HepG2 (cell line): ENCODE measurements around the gene NCBP2. TPM values are rescaled to one million over a fixed set of nuclear protein-coding genes. Genes with fewer than 3 reads are reported as not detected.

Experiments used
- ATF2 ChIP-seq: sonication (generic); formaldehyde crosslinking; IDR thresholded peaks from 2 replicates; pipeline ENCODE4 v1.4.0; 2020; ENCODE audit warnings: missing genetic modification reagents
- EP300 ChIP-seq, 3 experiments: sonication (generic) in 1 of 3; formaldehyde crosslinking in 1 of 3; IDR thresholded peaks; 2 replicates each; pipeline versions ENCODE4 v1.5.1 to v1.6.1; 2011 to 2020; ENCODE audit warnings: low read depth in 2 of 3, low read length in 2 of 3, borderline replicate concordance in 1 of 3, improper control_type of control experiment in 1 of 3, mild to moderate bottlenecking in 1 of 3, missing genetic modification reagents in 1 of 3, moderate library complexity in 1 of 3
- FOSL1 ChIP-seq: sonication (generic); formaldehyde crosslinking; IDR thresholded peaks from 2 replicates; pipeline ENCODE4 v1.9.0; 2021; ENCODE audit warnings: missing genetic modification reagents, borderline replicate concordance
- MAFG ChIP-seq: sonication (generic); formaldehyde crosslinking; IDR thresholded peaks from 2 replicates; pipeline ENCODE4 v1.5.1; 2020; ENCODE audit warnings: mild to moderate bottlenecking, missing genetic modification reagents
- MBD4 ChIP-seq: IDR thresholded peaks from 2 replicates; pipeline ENCODE4 v1.6.1; 2012; ENCODE audit warnings: low read length, inconsistent platforms, borderline replicate concordance
- MYNN ChIP-seq: sonication (generic); formaldehyde crosslinking; IDR thresholded peaks from 2 replicates; pipeline ENCODE4 v1.4.0; 2020; ENCODE audit warnings: mild to moderate bottlenecking, low read depth, missing genetic modification reagents
- PRPF4 ChIP-seq: fragments of 200-400 bp; formaldehyde crosslinking; IDR thresholded peaks from 2 replicates; pipeline ENCODE4 v1.6.1; 2016; ENCODE audit warnings: low read length, low read depth; ENCODE audit not compliant: poor library complexity, severe bottlenecking
- RXRB ChIP-seq: IDR thresholded peaks from 2 replicates; pipeline ENCODE4 v1.6.1; 2016; ENCODE audit warnings: borderline replicate concordance, missing genetic modification reagents, missing compliant biosample characterization
- SPEN ChIP-seq: sonication (generic); formaldehyde crosslinking; IDR thresholded peaks from 2 replicates; pipeline ENCODE4 v1.5.1; 2020; ENCODE audit warnings: low read depth, mild to moderate bottlenecking, missing genetic modification reagents
- SRY ChIP-seq: sonication (generic); formaldehyde crosslinking; IDR thresholded peaks from 2 replicates; pipeline ENCODE4 v1.8.0; 2022; ENCODE audit warnings: mild to moderate bottlenecking, missing genetic modification reagents
- ZBTB34 ChIP-seq: sonication (generic); formaldehyde crosslinking; IDR thresholded peaks from 2 replicates; pipeline ENCODE4 v1.8.0; 2022; ENCODE audit warnings: mild to moderate bottlenecking, missing genetic modification reagents
- ZMYM2 ChIP-seq: sonication (generic); formaldehyde crosslinking; IDR thresholded peaks from 2 replicates; pipeline ENCODE4 v1.8.0; 2022; ENCODE audit warnings: mild to moderate bottlenecking, missing genetic modification reagents
- ZNF207 ChIP-seq: fragments of 450-650 bp; IDR thresholded peaks from 2 replicates; pipeline ENCODE4 v1.6.1; 2016; ENCODE audit warnings: antibody characterized with exemption, borderline replicate concordance
- ZNF317 ChIP-seq: sonication (generic); formaldehyde crosslinking; IDR thresholded peaks from 2 replicates; pipeline ENCODE4 v1.5.0; 2020; ENCODE audit warnings: mild to moderate bottlenecking, missing genetic modification reagents
- ZNF441 ChIP-seq: sonication (generic); formaldehyde crosslinking; IDR thresholded peaks from 2 replicates; pipeline ENCODE4 v1.7.0; 2021; ENCODE audit warnings: missing genetic modification reagents, borderline replicate concordance
- ZNF496 ChIP-seq: sonication (generic); formaldehyde crosslinking; IDR thresholded peaks from 2 replicates; pipeline ENCODE4 v1.8.1; 2023; ENCODE audit warnings: mild to moderate bottlenecking, moderate library complexity, missing genetic modification reagents; ENCODE audit not compliant: insufficient replicate concordance
- ZNF891 ChIP-seq: sonication (generic); formaldehyde crosslinking; IDR thresholded peaks from 2 replicates; pipeline ENCODE4 v1.5.0; 2020; ENCODE audit warnings: mild to moderate bottlenecking, missing genetic modification reagents
- polyA plus RNA-seq, 8 experiments: library from polyadenylated mRNA; depleted of rRNA in 3 of 8; stranded (reverse) in 7 of 8; unstranded in 1 of 8; fragments of >200 nt; fragmentation: Illumina TruSeq in 4 of 8; extraction: Trizol in 4 of 8; gene quantifications; 2 replicates each; pipeline versions ENCODE4 v1.2.1 to v1.2.3, GENCODE V29; 2011 to 2016; ENCODE audit warnings: low read depth in 4 of 8, missing spikeins in 1 of 8, mixed read lengths in 1 of 8; ENCODE audit not compliant: insufficient read depth in 1 of 8
- total RNA-seq, 5 experiments: library from RNA; depleted of rRNA; stranded (reverse); fragments of >200 nt; fragmentation: Illumina TruSeq; extraction: Trizol; gene quantifications; 2 replicates each; pipeline ENCODE4 v1.2.3, GENCODE V29; 2016; ENCODE audit warnings: low read depth in 1 of 5
- TF ChIP-seq, protein P1 (sequence below): sonication (generic); formaldehyde crosslinking; IDR thresholded peaks from one replicate; pipeline ENCODE4 v1.5.1; 2020; ENCODE audit warnings: mild to moderate bottlenecking, missing genetic modification reagents; ENCODE audit errors: not compliant biosample characterization

The NCBP2 gene
- total and polyA plus RNA-seq, 2 of the 13 experiments (the other 11 are each of a cell fraction or from before 2014, with no cell fraction given): 58.7 to 95.5 TPM

GRCh38 chr3:196942226-196942914 is at the start of gene NCBP2 (continued):
- no peak for TF ChIP-seq ZMYM2 (CRISPR knock-in tag)
- peak; percentile 34; the same call in 1 of the 2 replicates for TF ChIP-seq MYNN (CRISPR knock-in tag)
- TF ChIP-seq FOSL1 (CRISPR knock-in tag): no peak
- TF ChIP-seq MBD4: no peak
- peak; percentile 53 for TF ChIP-seq SRY
- TF ChIP-seq ZNF207: no peak
- TF ChIP-seq MAFG (CRISPR knock-in tag): no peak
- TF ChIP-seq ZNF891 (CRISPR knock-in tag): peak; percentile 47; the same call in 1 of the 2 replicates
- peak; percentile 76; the same call in 1 of the 2 replicates for TF ChIP-seq ATF2 (CRISPR knock-in tag)
- TF ChIP-seq ZNF496 (CRISPR knock-in tag): no peak
- peak; percentile 80 for TF ChIP-seq RXRB (CRISPR knock-in tag)
- no peak for TF ChIP-seq PRPF4
- peak; percentile 90 for TF ChIP-seq ZNF317 (CRISPR knock-in tag)
- TF ChIP-seq SPEN (CRISPR knock-in tag): peak; percentile 96
- TF ChIP-seq ZBTB34 (CRISPR knock-in tag): peak; percentile 78
- no peak for TF ChIP-seq EP300 (IDR thresholded peaks at IDR 0.05; ENCODE audit: low read depth in 2 of 2, low read length in 2 of 2)
- peak; percentile 65; the same call in 1 of the 2 replicates for TF ChIP-seq EP300 (CRISPR knock-in tag; IDR thresholded peaks at IDR 0.05; ENCODE audit: borderline replicate concordance)
- TF ChIP-seq, protein P1, sequence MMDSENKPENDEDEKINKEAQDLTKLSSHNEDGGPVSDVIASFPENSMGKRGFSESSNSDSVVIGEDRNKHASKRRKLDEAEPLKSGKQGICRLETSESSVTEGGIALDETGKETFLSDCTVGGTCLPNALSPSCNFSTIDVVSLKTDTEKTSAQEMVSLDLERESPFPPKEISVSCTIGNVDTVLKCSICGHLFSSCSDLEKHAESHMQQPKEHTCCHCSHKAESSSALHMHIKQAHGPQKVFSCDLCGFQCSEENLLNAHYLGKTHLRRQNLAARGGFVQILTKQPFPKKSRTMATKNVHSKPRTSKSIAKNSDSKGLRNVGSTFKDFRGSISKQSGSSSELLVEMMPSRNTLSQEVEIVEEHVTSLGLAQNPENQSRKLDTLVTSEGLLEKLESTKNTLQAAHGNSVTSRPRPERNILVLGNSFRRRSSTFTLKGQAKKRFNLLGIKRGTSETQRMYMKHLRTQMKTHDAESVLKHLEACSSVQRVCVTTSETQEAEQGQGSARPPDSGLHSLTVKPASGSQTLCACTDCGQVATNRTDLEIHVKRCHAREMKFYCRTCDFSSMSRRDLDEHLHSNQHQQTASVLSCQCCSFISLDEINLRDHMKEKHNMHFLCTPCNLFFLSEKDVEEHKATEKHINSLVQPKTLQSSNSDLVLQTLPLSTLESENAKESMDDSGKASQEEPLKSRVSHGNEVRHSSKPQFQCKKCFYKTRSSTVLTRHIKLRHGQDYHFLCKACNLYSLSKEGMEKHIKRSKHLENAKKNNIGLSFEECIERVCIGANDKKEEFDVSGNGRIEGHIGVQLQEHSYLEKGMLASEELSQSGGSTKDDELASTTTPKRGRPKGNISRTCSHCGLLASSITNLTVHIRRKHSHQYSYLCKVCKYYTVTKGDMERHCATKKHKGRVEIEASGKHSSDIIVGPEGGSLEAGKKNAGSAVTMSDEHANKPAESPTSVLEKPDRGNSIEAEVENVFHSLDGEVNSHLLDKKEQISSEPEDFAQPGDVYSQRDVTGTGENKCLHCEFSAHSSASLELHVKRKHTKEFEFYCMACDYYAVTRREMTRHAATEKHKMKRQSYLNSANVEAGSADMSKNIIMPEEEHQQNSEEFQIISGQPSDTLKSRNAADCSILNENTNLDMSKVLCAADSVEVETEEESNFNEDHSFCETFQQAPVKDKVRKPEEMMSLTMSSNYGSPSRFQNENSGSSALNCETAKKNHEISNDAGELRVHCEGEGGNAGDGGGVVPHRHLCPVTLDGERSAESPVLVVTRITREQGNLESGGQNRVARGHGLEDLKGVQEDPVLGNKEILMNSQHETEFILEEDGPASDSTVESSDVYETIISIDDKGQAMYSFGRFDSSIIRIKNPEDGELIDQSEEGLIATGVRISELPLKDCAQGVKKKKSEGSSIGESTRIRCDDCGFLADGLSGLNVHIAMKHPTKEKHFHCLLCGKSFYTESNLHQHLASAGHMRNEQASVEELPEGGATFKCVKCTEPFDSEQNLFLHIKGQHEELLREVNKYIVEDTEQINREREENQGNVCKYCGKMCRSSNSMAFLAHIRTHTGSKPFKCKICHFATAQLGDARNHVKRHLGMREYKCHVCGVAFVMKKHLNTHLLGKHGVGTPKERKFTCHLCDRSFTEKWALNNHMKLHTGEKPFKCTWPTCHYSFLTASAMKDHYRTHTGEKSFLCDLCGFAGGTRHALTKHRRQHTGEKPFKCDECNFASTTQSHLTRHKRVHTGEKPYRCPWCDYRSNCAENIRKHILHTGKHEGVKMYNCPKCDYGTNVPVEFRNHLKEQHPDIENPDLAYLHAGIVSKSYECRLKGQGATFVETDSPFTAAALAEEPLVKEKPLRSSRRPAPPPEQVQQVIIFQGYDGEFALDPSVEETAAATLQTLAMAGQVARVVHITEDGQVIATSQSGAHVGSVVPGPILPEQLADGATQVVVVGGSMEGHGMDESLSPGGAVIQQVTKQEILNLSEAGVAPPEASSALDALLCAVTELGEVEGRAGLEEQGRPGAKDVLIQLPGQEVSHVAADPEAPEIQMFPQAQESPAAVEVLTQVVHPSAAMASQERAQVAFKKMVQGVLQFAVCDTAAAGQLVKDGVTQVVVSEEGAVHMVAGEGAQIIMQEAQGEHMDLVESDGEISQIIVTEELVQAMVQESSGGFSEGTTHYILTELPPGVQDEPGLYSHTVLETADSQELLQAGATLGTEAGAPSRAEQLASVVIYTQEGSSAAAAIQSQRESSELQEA (CRISPR knock-in tag): no peak
- TF ChIP-seq ZNF441 (CRISPR knock-in tag): peak; percentile 52; the same call in 1 of the 2 replicates
